CD8-positive, alpha-beta memory T cell (primary cell): ENCODE results near the gene C10orf95. TPM values are rescaled to one million over a fixed set of nuclear protein-coding genes. Genes with fewer than 3 reads are reported as not detected.

ENCODE experiments used
- CTCF ChIA-PET: fragments of 350-600 bp; sonication (Branson Sonifier 250); formaldehyde crosslinking; loops from one replicate; lab custom pipeline; 2021; ENCODE audit warnings: antibody characterized with exemption; lab: Charles Lee
- POLR2A ChIA-PET: fragments of 350-600 bp; sonication (Branson Sonifier 250); formaldehyde crosslinking; loops from one replicate; lab custom pipeline; 2021; ENCODE audit warnings: antibody characterized with exemption; lab: Charles Lee
- DNase-seq, 5 donors: peaks; one replicate each; pipeline versions ENCODE4 v3.0.0 to v3.0.0-alpha.2; 2020 to 2022; ENCODE audit warnings: mixed read lengths in 1 of 5
- H3K27ac ChIP-seq: one replicate; pipeline ENCODE4 v1.7.0; 2013; ENCODE audit warnings: low read depth, mild to moderate bottlenecking, low read length, moderate library complexity
- H3K27me3 ChIP-seq: 2 replicates; pipeline ENCODE4 v1.7.0; 2013; ENCODE audit warnings: low read length, mild to moderate bottlenecking; ENCODE audit not compliant: insufficient read depth, poor library complexity, severe bottlenecking
- H3K36me3 ChIP-seq: 2 replicates; pipeline ENCODE4 v1.7.0; 2013; ENCODE audit warnings: mild to moderate bottlenecking, low read length, moderate library complexity; ENCODE audit not compliant: insufficient read depth
- H3K4me1 ChIP-seq: 2 replicates; pipeline ENCODE4 v1.7.0; 2013; ENCODE audit warnings: mild to moderate bottlenecking, low read length, moderate library complexity; ENCODE audit not compliant: insufficient read depth
- H3K4me3 ChIP-seq: 2 replicates; pipeline ENCODE4 v1.7.0; 2013; ENCODE audit warnings: mild to moderate bottlenecking, low read length
- H3K9me3 ChIP-seq: 2 replicates; pipeline ENCODE4 v1.7.0; 2013; ENCODE audit warnings: mild to moderate bottlenecking, low read length
- H3K27ac Mint-ChIP-seq, 8 donors: one replicate each; pipeline ENCODE4 v1.8.0; 2020 to 2021; ENCODE audit warnings: mixed read lengths in 8 of 8, mild to moderate bottlenecking in 6 of 8, inconsistent platforms in 3 of 8, moderate library complexity in 3 of 8
- H3K27me3 Mint-ChIP-seq, 2 donors: one replicate each; pipeline ENCODE4 v1.8.0; 2020 to 2021; ENCODE audit warnings: mixed read lengths in 2 of 2, mild to moderate bottlenecking in 1 of 2, moderate library complexity in 1 of 2
- H3K36me3 Mint-ChIP-seq, 3 donors: one replicate each; pipeline ENCODE4 v1.8.0; 2020 to 2021; ENCODE audit warnings: mixed read lengths in 3 of 3, inconsistent platforms in 1 of 3, mild to moderate bottlenecking in 1 of 3
- H3K4me1 Mint-ChIP-seq, 3 donors: one replicate each; pipeline ENCODE4 v1.8.0; 2020 to 2021; ENCODE audit warnings: mixed read lengths in 3 of 3, inconsistent platforms in 1 of 3, mild to moderate bottlenecking in 1 of 3
- H3K4me3 Mint-ChIP-seq, 7 donors: one replicate each; pipeline ENCODE4 v1.8.0; 2020 to 2021; ENCODE audit warnings: mixed read lengths in 7 of 7, mild to moderate bottlenecking in 6 of 7, moderate library complexity in 4 of 7, inconsistent platforms in 2 of 7
- H3K9me3 Mint-ChIP-seq, 5 donors: one replicate each; pipeline ENCODE4 v1.8.0; 2020 to 2022; ENCODE audit warnings: mixed read lengths in 5 of 5, mild to moderate bottlenecking in 3 of 5, moderate library complexity in 2 of 5, inconsistent platforms in 1 of 5
- polyA plus RNA-seq: library from polyadenylated mRNA; unstranded; fragments of 300-500 nt; fragmentation: Illumina TruSeq; gene quantifications from one replicate; pipeline ENCODE4 v1.2.3, GENCODE V29; 2021
- total RNA-seq, 2 experiments: library from RNA; stranded (reverse); gene quantifications; one replicate each; pipeline ENCODE4 v1.2.3, GENCODE V29; 2021

C10orf95 gene
- total and polyA plus RNA-seq, 3 experiments from 2014 or later = 0.57 to 0.70 (median 0.62) TPM

DNA sequence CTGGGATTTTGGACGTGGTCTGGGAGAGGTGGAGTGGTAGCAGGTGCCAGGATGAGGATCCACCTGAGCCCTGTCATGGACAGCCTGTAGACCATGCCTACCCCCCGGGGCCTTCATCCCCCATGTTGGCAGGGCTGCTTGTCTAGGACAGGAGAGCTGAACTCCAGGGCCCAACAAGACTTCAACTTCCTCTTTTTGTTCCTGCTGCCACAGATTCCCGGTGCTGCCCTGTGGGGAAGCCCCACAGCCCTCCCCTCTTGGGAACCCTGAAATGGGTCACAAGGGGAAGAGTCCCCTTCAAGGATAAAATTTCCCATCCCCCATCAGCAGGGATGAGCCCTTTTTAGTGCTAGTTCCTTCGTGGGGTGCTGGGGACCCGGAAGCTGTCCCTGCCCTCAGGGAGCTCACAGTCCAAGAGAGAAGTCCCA is 17.7 kb downstream of the C10orf95 start:
- Histone ChIP-seq H3K36me3 (no peaks in the 10 kb centered on the region), H3K27ac (peak overlapping the region; percentile 16), H3K4me1 (peaks cover 50% of the 10 kb centered on the region), H3K4me3 (peak overlapping the region; percentile 23), H3K27me3 (no peaks in the 10 kb centered on the region), H3K9me3 (no peaks in the 10 kb centered on the region)
- Mint-ChIP-seq H3K27me3 (peaks cover 0 to 10% of the 10 kb centered on the region in 2 donors), H3K27ac (peak overlapping the region in 6 of 8 donors; percentile 42 to 98 (median 77)), H3K4me1 (peaks cover 34 to 57% (median 50%) of the 10 kb centered on the region in 3 donors), H3K36me3 (peaks cover 0 to 5% (median 0%) of the 10 kb centered on the region in 3 donors), H3K9me3 (no peaks in the 10 kb centered on the region), H3K4me3 (peak overlapping the region; percentile 38 to 97 (median 92))
- ChIA-PET CTCF (interaction anchor here (1.0 to 4.8 kb wide), 4 partner anchors 17 to 70 kb away, joined by 3 to 20 read pairs (median 5); no protein-coding TSS in a partner anchor), POLR2A (interaction anchor here (0.6 to 3.2 kb wide), 4 partner anchors 12 to 102 kb away, joined by 3 to 45 read pairs (median 22); partner anchors contain the start of genes C10orf95 and FBXL15)
- DNase-seq = no peak

DNA sequence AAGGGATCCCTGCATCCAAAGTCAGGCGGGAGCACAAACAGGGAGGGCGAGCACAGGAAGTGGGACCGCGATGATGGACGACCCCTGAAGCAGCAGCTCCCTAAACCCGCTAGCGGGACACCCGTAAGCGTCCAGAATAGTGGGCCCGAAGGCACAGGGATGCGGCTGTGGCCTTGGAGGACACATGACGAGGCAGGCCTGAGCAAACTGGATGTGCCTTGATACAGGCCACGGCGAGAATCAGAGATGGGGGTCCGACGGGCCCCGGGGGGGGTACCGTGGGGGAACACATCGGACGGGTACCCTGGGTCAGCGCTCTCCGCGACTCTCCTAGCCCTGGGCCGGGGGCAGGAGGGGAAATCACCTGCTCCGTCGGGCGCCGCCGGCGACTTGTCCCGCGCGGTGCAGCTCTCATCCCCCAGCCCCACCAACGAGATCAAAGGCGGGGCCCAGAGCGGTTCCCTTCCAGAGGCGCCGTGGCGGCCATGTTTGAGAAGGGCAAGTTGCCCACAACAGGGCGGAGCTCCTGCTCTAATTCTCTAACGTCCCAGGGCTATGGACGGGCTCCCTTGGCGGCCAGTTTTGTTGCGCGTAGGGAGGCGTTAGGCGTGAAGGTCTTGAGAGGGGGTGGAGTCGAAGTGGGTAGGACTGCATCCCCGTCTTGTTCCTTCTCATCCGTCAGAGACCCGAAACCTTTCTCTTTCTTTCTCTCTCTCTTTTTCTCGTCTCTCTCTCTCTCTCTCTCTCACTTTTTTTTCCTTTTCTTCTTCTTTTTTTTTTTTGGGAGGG is 19.0 kb downstream of the C10orf95 start, which contains the start of gene CUEDC2:
Gene CUEDC2 (minus strand): TSS at position 413 of the 789 bp plus-strand sequence. CDS start 7,386 bp downstream, outside the sequence.
- POLR2A ChIA-PET = interaction anchor here (0.6 to 3.2 kb wide), 6 partner anchors 10 to 187 kb away, joined by 3 to 45 read pairs (median 3); partner anchors contain the start of genes C10orf95, FBXL15 and GBF1
- H3K9me3 ChIP-seq = no peaks in the 10 kb centered on the region
- Mint-ChIP-seq H3K9me3 (no peaks in the 10 kb centered on the region), H3K27me3 (peaks cover 0 to 10% of the 10 kb centered on the region in 2 donors), H3K4me1 (peaks cover 31 to 51% (median 42%) of the 10 kb centered on the region in 3 donors), H3K4me3 (peak within 1 kb of the TSS; percentile 89 to 97 (median 93)), H3K27ac (peak within 1 kb of the TSS; percentile 84 to 98 (median 88)), H3K36me3 (peaks cover 0 to 5% (median 0%) of the 10 kb centered on the region in 3 donors)
- H3K27me3 ChIP-seq = no peaks in the 10 kb centered on the region
- H3K27ac ChIP-seq = peak within 1 kb of the TSS; percentile 70
- peak; percentile 87 to 94 (median 90) for DNase-seq
- CTCF ChIA-PET = interaction anchor here (0.5 to 4.8 kb wide), 8 partner anchors 8 to 159 kb away, joined by 3 to 20 read pairs (median 4); partner anchors contain the start of gene FBXL15
- H3K4me3 ChIP-seq = peak within 1 kb of the TSS; percentile 75
- H3K4me1 ChIP-seq = peaks cover 48% of the 10 kb centered on the region
- no peaks in the 10 kb centered on the region for H3K36me3 ChIP-seq

DNA sequence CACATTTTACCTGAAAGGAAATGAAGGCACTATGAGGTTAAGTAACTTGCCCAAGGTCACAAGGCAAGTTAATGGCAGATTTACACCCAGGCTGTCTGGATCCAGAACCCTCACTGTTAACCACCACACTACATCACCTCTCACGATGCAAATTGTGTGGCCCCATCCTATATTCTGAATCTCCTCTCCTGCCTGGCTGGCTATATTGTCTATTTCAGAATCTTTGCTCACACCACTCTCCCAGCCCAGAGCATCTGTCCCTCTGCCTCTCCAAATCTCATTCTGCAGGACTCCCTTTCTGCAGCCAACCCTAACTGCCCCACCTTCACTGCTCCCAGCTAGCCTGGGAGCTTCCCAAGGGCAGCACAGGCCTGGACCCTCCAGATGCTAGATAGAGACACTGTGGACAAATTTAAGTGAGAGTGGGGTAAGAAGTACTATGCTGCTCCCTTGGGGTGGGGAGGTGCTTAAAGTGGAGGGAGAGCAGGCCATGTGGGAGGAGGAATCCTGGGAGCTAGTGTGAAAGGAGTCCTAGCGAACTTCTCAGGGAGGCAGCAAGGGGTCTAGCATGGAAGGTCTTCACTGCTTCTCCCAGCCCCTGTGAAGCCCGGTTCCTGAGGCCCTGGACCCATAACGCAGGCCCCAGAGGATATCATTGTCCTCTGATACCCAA is 19.8 kb downstream of the C10orf95 start:
- no peak for DNase-seq
- H3K4me3 ChIP-seq = peak overlapping the region; percentile 75

DNA sequence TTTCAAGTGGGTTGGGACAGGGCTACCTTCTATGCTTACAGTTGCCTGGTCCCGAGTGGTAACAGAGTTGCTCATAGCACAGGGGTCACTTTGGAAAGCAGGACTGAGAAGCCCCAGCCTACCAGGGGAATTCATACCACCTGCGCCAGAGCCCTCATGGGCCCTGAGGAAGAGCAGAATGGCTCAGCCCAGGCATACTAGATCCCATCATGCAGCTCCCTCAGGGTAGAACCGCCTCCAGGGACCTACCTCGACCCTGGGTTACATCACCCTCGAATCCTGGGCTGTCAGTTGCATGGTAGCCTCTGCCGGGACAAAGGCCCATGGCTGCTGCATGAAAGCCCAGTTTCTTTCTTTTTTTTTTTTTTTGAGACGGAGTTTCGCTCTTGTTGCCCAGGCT is 21.9 kb downstream of the C10orf95 start:
- no peaks in the 10 kb centered on the region for H3K27me3 ChIP-seq
- Mint-ChIP-seq H3K4me3 (peak overlapping the region in 1 of 7 donors; percentile 50), H3K9me3 (no peaks in the 10 kb centered on the region), H3K4me1 (peaks cover 20 to 38% (median 21%) of the 10 kb centered on the region in 3 donors), H3K36me3 (peaks cover 0 to 19% (median 0%) of the 10 kb centered on the region in 3 donors), H3K27ac (no peak overlapping the region), H3K27me3 (peaks cover 0 to 4% of the 10 kb centered on the region in 2 donors)
- H3K9me3 ChIP-seq = no peaks in the 10 kb centered on the region
- no peak overlapping the region for H3K27ac ChIP-seq
- H3K4me1 ChIP-seq = peaks cover 25% of the 10 kb centered on the region
- H3K4me3 ChIP-seq = no peak overlapping the region
- no peaks in the 10 kb centered on the region for H3K36me3 ChIP-seq
- CTCF ChIA-PET = interaction anchor here (1.6 kb wide), 1 partner anchor 9 kb away, joined by 6 read pairs; the partner anchor contains the start of gene FBXL15
- POLR2A ChIA-PET = no interaction called here
- no peak for DNase-seq

More for the DNA sequence above, 19.8 kb downstream of the C10orf95 start:
- Mint-ChIP-seq H3K9me3 (no peaks in the 10 kb centered on the region), H3K36me3 (peaks cover 0 to 7% (median 0%) of the 10 kb centered on the region in 3 donors), H3K4me1 (peaks cover 27 to 51% (median 37%) of the 10 kb centered on the region in 3 donors), H3K27me3 (peaks cover 0 to 10% of the 10 kb centered on the region in 2 donors), H3K27ac (peak overlapping the region; percentile 47 to 98 (median 85)), H3K4me3 (peak overlapping the region; percentile 89 to 97 (median 93))
- Histone ChIP-seq H3K36me3 (no peaks in the 10 kb centered on the region), H3K27ac (peak overlapping the region; percentile 70), H3K4me1 (peaks cover 43% of the 10 kb centered on the region), H3K27me3 (no peaks in the 10 kb centered on the region), H3K9me3 (no peaks in the 10 kb centered on the region)
- ChIA-PET POLR2A (interaction anchor here (0.7 to 3.2 kb wide), 4 partner anchors 10 to 186 kb away, joined by 3 to 45 read pairs (median 22); partner anchors contain the start of genes C10orf95, FBXL15 and GBF1), CTCF (interaction anchor here (1.0 to 4.8 kb wide), 3 partner anchors 8 to 33 kb away, joined by 6 to 20 read pairs (median 16); partner anchors contain the start of gene FBXL15)

- Histone ChIP-seq H3K36me3 (peaks cover 7% of the 10 kb centered on the region), H3K4me3 (no peak overlapping the region), H3K4me1 (peaks cover 23% of the 10 kb centered on the region), H3K27ac (no peak overlapping the region), H3K9me3 (no peaks in the 10 kb centered on the region), H3K27me3 (no peaks in the 10 kb centered on the region)
- H3K4me1 Mint-ChIP-seq = peaks cover 10 to 41% (median 19%) of the 10 kb centered on the region in 3 donors
- no peak for DNase-seq
- H3K9me3 Mint-ChIP-seq = no peaks in the 10 kb centered on the region
- peak overlapping the region in 1 of 8 donors; percentile 51 for H3K27ac Mint-ChIP-seq
- H3K4me3 Mint-ChIP-seq = peak overlapping the region in 1 of 7 donors; percentile 87
- ChIA-PET CTCF (interaction anchor here (0.9 to 1.2 kb wide), 3 partner anchors 32 to 77 kb away, joined by 3 to 4 read pairs (median 4); partner anchors contain the start of gene SUFU), POLR2A (no interaction called here)
- peaks cover 0 to 30% (median 0%) of the 10 kb centered on the region in 3 donors for H3K36me3 Mint-ChIP-seq
- H3K27me3 Mint-ChIP-seq = no peaks in the 10 kb centered on the region
Measured at GRCh38 chr10:102426803-102427287, 24.5 kb downstream of the C10orf95 start.

GRCh38 chr10:102425444-102425843 is 25.9 kb downstream of the C10orf95 start:
- Histone ChIP-seq H3K36me3 (peaks cover 7% of the 10 kb centered on the region), H3K27ac (no peak overlapping the region), H3K4me3 (no peak overlapping the region), H3K27me3 (no peaks in the 10 kb centered on the region), H3K4me1 (peaks cover 18% of the 10 kb centered on the region), H3K9me3 (no peaks in the 10 kb centered on the region)
- peaks cover 0 to 4% of the 10 kb centered on the region in 2 donors for H3K27me3 Mint-ChIP-seq
- H3K4me1 Mint-ChIP-seq = peaks cover 10 to 40% (median 20%) of the 10 kb centered on the region in 3 donors
- DNase-seq = no peak
- POLR2A ChIA-PET = interaction anchor here (5.6 kb wide), 1 partner anchor 25 kb away, joined by 40 read pairs; the partner anchor contains the start of gene C10orf95
- no peaks in the 10 kb centered on the region for H3K9me3 Mint-ChIP-seq
- H3K36me3 Mint-ChIP-seq = peaks cover 0 to 37% (median 0%) of the 10 kb centered on the region in 3 donors
- H3K4me3 Mint-ChIP-seq = peak overlapping the region in 1 of 7 donors; percentile 87
- H3K27ac Mint-ChIP-seq = peak overlapping the region in 2 of 8 donors; percentile 69 to 78
- CTCF ChIA-PET = interaction anchor here (1.1 kb wide), 1 partner anchor 10 kb away, joined by 3 read pairs; no protein-coding TSS in a partner anchor

- H3K4me3 Mint-ChIP-seq = peak overlapping the region in 2 of 7 donors; percentile 36 to 74
- Histone ChIP-seq H3K4me1 (peaks cover 24% of the 10 kb centered on the region), H3K4me3 (no peak overlapping the region), H3K27me3 (no peaks in the 10 kb centered on the region), H3K27ac (no peak overlapping the region), H3K9me3 (no peaks in the 10 kb centered on the region), H3K36me3 (peaks cover 7% of the 10 kb centered on the region)
- no peaks in the 10 kb centered on the region for H3K9me3 Mint-ChIP-seq
- H3K27ac Mint-ChIP-seq = no peak overlapping the region
- no peak for DNase-seq
- H3K36me3 Mint-ChIP-seq = peaks cover 0 to 37% (median 0%) of the 10 kb centered on the region in 3 donors
- peaks cover 15 to 45% (median 26%) of the 10 kb centered on the region in 3 donors for H3K4me1 Mint-ChIP-seq
- POLR2A ChIA-PET = interaction anchor here (5.6 kb wide), 1 partner anchor 25 kb away, joined by 40 read pairs; the partner anchor contains the start of gene C10orf95
- peaks cover 0 to 4% of the 10 kb centered on the region in 2 donors for H3K27me3 Mint-ChIP-seq
- CTCF ChIA-PET = interaction anchor here (1.1 to 1.6 kb wide), 2 partner anchors 7 to 11 kb away, joined by 3 to 6 read pairs; partner anchors contain the start of gene CUEDC2
Measured at GRCh38 chr10:102424916-102425315, 26.4 kb downstream of the C10orf95 start.
